HG03039 (cell line): ENCODE results near the gene ENDOV.

Experiments
- ATAC-seq: cut with Tn5 transposase; IDR thresholded peaks from one replicate; pipeline ENCODE4 v1.9.1; 2021; ENCODE audit warnings: mild to moderate bottlenecking, moderate library complexity; ENCODE audit not compliant: unreplicated experiment

The ENDOV gene

DNA sequence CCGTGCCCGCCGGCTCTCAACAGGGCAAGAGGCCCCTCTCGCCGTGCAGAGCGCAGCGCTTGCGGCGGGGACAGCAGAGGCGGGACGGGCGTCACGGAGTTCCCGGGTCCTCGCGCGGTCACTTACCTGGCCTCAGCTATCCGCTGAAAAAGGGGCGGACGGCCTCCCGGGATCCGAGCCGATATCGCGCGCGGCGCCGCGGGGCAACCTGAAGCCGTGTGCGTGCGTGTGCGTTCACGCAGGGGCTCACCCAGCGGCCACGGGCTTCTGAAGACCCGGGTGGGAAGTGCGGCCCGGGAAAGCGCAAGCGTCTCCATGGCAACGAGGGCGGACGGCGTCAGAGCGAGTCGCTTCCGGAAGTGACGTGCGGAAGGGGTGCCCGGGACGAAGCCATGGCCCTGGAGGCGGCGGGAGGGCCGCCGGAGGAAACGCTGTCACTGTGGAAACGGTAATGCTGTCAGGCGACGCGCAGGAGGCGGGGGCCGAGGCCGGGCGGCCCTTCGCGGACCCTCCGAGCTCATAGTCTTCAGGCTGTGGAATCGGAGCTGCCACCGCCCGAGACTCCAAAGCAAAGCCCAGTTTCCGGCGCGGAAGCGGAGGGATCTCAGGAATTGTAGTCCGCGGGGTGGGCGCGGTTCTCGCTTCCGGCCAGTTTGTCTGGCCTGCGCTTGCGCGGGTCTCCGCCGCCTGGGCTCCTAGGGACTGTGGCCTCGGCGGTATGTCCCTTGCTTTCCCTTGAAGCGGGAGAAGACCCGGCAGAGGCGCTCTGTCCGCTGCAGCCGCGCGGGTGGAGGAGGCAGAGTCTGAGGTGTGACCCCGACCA is at the start of gene ENDOV:
ENDOV (plus strand) TSS at position 365 of the 823 bp plus-strand sequence; CDS start at position 393, 28 bp downstream.
- peak; percentile 79 for ATAC-seq

DNA sequence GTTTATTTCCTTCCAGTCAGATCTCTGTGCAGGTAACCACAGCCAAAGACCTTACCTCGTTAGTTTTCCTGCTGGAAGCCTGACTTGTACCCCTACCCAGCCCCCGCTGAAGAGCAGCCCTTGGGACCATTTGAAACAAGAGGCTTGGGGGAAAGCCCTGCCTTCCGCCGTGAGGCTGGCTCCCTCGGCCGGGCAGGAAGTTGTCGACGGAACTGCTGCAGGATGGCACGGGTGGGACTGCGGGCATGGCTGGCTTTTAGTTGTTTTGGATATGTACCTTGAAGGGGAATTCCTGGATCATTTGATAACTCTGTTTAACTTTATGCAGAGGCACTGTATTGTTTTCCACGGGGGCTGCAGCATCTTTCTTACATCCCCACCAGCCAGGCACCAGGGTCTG is 49.0 kb upstream of the ENDOV start:
- ATAC-seq: no peak

DNA sequence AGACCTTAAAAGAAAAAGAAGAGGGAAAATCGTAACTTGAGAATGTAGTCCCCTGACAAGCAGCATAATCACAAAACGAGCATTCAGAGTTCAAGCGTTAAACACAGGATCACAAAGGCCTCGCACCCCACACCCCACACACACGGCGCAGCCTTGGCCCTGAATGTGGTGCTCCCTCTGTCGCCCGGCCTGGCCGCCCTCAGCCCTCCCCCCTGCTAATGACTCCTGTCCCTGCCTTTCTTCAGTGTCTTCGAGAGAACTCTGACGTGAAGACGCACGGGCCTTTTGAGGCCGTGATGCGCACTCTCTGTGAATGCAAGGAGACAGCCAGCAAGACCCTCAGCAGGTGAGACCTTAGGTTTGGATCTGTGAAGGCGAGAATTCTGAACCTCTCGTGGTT is 47.5 kb upstream of the ENDOV start:
- ATAC-seq: no peak

DNA sequence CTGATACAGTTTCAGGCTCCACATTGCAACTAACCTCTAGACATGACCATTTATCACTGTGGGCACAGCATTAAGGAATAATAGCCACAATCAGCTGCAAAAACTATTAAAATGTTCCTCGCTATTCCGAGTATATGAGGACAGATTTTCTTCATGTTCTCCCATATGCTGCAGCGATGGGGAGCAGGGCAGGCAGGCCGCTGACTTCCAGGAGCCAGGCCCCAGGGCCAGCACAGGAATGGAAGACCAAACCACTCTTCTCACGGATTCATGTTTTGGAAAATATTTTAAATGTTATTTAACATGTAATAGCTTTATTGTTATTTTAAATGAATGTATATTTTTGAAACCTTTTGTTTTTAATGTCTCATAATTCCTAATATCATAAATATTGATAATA is 43.8 kb upstream of the ENDOV start:
- no peak for ATAC-seq

DNA sequence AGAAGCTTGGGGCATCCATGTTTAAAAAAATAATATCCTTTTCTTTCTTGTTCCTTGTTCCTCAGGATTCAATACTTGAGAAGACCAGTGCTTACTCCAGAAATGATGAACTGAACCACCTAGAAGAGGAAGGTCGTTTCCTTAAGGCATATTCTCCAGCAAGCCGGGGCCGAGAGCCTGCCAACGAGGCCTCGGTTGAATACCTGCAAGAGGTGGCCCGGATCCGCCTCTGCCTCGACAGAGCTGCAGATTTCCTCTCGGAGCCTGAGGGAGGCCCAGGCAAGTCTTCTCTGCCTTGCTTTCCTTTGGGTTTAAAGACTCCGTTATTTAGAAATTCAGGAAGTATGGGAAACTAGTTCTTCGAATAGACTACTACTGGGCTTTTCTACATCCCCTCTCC is 42.5 kb upstream of the ENDOV start:
- ATAC-seq: no peak

DNA sequence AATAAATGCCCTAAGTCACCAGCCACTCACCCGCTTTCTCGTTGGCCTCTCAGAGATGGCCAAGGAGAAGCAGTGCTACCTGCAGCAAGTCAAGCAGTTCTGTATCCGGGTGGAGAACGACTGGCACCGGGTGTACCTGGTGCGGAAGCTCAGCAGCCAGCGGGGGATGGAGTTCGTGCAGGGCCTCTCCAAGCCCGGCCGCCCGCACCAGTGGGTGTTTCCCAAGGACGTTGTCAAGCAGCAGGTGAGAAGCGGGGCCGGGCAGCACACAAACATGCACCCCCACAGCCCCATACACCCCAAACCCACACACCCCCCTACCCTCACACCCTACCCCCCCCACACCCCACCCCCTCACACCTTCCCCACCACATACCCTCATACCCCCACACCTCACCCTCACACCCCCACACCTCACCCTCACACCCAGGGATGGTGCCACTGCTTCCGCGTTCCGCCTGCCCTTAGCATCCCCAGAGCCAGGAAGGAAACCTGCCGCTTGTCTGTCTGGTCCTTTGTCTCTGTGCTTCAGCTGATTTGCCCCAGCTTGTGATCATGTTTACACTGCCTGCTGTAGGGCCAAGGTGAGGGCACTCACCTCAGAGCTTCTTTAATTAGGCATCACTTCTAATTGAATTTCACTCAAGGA is 41.9 kb upstream of the ENDOV start:
- no peak for ATAC-seq

DNA sequence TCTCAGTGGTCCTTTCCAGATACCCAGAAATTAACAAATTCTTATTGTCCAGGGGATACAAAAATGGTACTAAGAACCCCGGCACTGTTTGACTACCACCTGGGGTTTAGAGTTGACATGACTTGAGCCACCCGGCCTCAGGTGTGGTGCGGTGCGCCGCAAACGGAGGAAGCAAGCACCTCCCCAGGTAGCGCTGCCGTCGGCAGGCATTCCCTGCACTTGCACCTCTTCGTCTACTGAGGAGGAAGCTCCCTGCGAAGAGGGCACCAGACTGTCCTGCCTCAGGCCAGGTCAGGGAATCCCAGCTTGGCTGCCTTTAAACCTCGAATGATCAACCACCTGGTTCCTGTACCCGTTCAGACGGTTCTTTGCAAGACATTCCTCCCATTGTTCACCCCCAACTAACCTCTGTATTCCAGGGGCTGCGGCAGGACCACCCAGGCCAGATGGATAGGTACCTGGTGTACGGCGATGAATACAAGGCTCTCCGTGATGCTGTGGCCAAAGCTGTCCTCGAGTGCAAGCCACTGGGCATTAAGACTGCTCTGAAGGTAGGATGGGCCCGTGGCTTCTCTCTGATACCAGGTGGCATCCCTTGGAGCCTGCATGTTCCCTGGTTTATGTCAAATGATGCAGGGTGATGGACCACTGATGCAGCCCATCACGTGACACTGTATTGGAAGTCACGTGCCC is 40.8 kb upstream of the ENDOV start:
- no peak for ATAC-seq

DNA sequence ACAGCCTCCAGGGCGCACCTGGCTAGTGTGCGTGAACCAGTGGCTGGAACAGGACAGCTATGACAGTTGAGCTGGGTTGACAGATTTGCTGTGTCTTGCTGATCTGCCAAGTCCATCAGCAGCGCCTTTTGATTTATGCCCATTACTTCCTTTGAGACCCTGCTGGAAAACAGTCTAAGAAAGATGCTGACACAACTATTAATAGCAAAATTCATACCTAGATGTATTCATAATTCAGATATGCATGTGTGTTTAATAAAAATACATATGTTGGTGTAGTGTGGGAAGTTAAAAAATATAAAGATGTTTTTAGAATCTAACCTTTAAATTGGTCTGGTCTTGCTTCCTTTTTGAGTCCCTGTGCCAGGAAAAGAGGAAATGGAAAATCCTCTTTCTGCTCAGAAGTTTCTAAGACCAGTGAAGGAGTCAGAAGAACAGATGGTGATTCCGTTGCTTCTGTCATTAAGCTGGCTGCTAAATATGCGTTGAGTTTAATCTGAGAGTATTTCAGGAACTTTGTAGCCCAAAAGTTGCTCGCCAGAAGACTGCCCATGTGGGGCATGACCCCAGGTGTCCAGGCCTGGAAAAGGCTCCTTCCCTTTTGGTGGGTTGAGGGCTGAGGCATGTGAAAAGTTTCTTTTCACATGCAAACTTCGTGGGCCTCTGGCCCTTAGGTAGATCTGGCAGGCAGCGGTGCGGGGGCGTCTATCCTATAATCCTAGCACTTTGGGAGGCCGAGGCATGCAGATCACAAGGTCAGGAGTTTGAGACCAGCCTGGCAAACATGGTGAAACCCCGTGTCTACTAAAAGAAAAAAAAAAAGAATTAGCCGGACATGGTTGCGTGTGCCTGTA is 40.0 kb upstream of the ENDOV start:
- no peak for ATAC-seq

DNA sequence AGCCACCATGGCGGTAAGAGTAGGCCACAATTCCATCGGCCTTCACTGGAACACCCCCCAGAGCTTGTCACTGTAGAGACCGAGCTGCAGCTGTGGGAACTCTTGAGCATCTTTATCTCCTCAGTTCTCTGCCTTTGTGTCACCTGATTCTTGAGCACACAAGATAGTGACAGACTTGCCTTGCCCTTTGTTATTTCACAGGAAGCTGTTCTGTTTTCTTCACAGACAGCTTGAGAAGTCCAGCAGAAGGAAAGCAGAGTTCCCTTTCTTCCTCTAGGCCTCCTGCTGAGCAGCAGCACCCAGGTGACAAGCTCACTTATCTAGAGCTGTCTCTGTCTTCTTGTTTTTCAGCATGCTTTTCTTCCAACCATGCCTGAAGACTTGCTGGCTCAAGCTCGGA is 38.4 kb upstream of the ENDOV start:
- ATAC-seq: no peak

DNA sequence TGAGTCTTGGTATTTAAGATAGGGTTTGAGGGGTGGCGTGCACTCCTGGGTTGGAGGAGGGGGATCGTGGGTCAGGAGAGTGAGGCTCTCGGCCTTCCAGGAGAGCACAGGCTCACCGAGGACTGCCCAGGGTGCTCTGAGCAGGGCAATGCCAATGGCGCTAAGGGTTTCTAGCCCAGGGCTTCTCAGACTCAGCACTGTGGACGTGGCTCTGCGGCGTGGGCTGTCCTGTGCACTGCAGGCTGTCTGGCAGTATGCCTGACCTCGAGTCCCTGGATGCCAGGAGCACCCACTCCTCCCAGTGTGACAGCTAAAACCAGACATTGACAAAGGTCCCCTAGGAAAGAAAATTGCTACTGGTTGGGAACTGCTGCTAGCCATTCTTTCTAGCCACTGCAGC is 37.2 kb upstream of the ENDOV start:
- no peak for ATAC-seq

DNA sequence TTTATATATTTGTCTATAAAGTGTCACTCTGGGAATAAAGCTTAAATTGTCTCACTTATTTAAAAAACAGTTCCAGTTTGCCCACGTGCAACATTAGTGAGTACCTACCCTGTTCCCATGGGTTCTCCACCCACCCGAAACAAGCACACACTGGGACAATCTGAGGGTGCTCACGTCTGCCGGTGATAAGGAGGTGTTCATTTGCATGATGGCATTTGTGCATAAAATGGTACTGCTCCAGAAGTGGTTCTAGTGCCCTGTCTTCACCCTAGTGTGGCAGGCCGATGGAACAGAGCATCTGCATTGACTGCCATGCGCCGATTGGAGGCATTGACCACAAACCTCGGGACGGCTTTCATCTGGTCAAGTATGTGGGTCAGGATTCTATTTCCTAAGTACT is 35.6 kb upstream of the ENDOV start:
- no peak for ATAC-seq

DNA sequence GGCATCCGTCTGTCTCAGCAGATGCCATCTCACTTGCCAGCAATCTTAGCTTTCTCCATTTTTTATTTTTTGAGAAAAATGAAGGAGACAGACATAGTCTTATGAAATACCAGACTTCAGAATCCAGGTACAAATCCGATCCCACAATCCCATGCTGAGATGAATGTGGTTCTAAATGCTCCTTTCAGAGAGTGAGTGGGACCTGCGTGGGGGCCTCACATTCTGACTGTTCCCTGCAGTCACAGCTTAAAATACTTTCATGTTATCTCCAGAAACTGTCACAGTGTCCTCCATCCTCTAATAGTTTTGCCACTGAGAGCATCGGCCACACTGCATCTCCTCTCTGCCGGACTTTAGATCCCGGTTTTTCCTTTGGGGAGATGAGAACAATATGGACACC is 34.9 kb upstream of the ENDOV start:
- ATAC-seq: no peak

DNA sequence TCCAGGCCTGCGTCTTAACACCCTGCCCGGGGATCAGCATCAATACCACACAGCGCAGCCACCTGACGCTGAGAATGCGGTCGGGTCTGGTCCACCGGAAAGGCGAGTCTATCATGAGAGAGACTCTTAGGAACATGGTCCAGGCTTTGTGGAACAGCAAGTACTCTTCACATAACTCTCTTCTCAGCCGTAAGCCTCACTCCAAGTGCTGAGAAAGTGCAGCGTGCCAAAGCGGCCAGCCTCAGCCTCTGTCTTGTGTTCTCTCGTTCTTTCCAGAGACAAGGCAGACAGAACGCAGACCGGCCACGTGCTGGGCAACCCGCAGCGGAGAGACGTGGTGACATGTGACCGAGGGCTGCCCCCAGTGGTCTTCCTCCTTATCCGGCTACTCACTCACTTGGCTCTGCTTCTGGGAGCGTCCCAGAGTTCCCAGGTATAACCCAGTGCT is 34.4 kb upstream of the ENDOV start:
- no peak for ATAC-seq

DNA sequence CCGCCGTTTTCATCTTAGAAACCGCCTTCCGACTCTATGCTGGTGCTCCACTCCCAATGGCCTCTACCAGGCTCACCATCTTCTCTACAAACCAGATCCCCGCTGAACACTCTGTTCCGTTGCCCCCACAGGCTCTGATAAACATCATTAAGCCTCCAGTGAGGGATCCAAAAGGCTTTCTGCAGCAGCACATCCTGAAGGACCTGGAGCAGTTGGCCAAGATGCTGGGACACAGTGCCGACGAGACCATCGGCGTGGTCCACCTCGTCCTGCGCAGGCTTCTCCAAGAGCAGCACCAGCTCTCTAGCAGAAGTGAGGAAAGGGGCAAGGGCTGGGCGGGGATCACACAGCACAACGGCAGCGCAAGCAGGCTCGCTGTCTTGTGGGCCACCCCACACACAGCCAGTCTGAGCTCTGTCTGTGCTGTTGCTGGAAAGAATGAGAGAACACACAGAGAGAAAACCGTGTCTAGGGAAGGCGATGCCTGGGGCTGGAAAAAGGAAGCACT is 33.5 kb upstream of the ENDOV start:
- no peak for ATAC-seq

DNA sequence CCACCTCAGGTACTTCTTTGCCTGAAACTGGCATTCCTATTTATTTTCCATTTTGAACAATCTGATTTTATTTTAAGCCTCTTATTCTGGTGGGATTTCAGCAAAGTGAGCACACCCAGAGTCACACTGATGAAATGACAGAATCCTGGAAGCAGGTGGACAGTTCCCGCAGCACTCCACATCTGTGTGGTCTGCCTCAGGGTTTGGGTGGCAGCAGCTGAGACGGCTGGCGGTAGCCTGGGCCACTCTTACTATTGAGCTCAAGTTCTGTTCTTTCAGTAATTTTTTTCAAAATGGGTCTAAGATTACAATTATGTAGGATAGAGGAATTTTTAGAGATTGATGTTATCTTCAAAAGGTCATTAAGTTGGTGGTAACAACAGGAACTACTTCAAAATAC is 32.5 kb upstream of the ENDOV start:
- no peak for ATAC-seq

DNA sequence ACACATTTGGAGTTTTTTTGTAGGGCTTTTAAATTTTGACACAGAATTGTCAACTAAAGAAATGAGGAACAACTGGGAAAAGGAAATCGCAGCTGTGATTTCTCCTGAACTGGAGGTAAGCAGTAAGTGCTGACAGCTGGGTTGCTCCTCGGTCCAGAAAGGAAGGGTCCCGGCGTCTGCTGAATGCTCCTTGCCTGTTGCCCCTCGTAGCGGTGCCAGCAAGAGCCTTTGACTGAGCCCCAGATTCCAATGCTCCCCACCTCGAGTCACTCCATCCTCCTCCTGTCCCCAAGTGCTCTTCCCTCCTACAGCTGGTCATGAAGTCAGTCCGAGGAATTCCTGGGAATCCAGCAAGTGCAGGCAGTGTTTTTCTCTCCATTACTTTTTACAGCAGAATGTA is 32.0 kb upstream of the ENDOV start:
- no peak for ATAC-seq

DNA sequence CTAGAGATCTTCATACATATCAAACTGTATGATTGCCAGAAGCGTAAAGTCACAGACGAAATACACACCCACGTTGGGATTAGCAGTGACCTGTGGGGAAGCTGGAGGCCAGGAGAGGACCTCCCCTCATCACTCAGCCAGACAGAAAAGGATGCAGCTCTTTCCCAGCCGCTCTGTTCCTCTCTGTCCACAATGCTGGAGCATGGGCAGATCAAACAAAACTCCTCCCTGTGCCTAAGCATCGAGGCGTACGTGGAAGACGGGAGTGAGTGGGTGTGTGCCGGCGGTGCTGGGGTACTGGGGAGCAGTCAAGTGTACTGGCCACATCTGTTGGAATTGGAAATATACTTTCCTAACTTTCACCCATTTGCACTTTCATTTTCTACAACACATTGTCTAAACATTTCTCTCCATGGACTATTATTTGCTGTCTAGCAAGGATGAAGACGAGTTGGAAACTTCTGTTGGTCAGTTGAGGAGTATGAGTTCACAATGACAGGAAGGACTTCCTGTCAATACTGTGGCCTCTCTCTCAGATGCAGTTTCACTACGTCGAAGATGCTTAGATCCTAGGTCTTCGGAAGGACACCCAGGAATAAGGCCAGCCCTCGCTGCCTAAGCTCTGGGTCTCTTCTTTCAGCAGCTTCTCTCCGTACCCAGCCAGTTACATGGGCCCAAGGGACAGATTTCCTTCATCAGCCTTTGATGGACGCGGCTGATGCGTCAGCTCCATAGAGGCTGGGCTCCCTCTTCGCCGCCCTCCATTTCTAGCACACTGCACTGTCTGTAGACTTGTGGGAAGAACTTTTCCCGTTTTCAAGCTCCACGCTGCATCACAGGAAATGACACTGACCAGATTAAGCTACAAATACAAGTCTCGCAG is 30.6 kb upstream of the ENDOV start:
- no peak for ATAC-seq

DNA sequence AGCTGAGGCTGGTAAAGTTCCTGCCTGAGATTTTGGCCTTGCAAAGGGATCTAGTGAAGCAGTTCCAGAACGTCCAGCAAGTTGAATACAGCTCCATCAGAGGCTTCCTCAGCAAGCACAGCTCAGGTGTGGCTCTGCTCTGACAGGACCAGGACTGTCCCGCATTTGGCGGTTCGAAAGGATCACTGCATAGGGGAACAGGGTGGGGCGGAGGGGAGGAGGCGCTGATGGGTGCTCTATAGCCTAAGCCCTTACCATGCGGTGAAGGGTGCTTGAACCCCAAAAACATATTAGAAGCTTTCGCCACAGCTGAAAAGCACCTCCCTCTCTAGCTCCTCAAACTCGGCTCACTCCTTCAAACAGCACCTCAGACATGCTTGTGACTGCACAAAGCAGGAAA is 29.9 kb upstream of the ENDOV start:
- ATAC-seq: no peak

DNA sequence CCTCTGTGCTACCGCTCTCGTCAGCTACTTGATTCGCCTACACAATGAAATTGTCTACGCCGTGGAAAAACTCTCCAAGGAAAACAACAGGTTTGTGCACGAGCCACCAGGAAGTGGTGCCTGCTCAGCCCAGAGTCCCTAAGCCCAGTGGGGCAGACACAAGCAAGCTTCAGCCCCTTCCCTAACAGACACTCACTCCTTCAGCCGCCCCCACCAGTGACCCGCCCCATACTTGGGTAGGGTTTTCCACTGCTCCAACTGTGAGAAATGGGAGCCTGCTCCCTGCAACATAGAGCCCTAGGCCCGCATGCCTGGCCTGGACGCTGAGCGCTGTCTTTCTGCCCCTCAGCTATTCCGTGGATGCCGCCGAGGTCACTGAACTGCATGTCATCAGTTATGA is 28.6 kb upstream of the ENDOV start:
- no peak for ATAC-seq

DNA sequence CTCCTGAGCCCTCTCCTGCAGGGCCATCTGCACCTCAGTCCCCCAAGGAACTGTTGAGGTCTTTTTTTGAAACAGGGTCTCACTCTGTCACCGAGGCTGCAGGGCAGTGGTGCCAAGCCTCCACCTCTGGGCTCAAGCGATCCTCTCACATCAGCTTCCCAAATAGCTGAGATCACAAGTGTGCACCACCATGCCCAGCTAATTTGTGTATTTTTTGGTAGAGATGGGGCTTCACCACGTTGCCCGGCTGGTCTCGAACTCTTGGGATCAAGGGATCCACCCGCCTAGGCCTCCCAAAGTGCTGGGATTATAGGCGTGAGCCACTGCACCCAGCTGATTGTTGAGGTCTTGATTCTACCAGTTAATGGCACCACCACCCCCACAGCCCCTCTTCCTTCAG is 27.9 kb upstream of the ENDOV start:
- no peak for ATAC-seq
